Measurements from ENCODE around the gene ARHGAP4.

DNA sequence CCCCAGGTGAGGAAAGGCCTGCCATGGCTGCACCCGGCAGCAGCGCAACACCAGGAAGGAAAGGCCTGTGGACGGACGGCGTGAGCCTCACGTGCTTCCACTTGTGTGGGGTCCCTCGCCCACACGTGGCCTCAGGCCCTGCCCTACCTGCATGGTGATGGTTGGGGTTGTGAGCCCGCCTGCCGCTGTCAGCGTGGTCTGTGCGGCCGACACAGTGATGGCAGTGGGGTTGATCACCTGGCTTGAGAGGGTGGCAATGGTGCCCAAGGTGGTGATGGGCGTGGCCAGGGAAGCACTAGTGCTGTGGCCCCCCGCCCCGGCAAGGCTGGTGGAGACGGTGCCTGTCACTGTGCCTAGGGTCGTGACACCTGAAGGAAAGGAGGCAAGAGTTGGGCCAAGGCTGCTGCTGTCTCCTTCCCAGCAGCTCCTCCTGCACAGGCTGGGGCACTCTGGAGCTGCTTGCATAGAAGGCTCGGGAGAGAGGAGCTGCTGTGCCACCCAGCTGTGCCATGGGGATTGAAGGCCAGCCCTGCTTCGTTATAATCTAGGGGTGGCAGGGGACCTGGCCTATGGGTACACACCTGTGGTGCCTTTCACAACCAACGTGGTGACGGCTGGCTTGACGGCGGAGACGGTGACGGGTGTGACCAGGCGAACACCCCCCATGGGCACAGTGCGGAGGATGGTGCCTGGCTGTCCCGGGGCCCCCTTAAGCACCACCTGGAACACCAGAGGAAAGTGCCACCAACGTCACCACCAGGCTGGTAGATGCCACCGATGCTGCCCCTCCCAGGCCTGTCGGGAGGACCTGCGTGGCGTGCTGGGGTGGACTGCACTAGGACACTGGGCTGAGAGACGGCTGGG, 30.2 kb upstream of the ARHGAP4 start:
- TF ChIP-seq EZH2 (IDR thresholded peaks at IDR 0.05; ENCODE audit: low read length, missing control alignments): no peak
- no peak for TF ChIP-seq CTCF (conservative IDR thresholded peaks at IDR 0.05 in 1 of 2, IDR thresholded peaks at IDR 0.05 in 1 of 2; ENCODE audit: low read depth in 1 of 2, low read length in 2 of 2)

Data from fibroblast of lung (primary cell).